NCI-H510A treated with DMSO at 0.1 percent for 48 hours (cell line): ENCODE results near the gene FBXO4.
A peak's percentile ranks its signal among the peaks of the same experiment; 100 is the strongest.
"Not testable (repeated sequence)": the region's sequence is repeated elsewhere in the genome, so short reads cannot be mapped to it uniquely, and the experiment has no call there.

Experiments used
- DNase-seq: peaks from one replicate; lab custom pipeline; 2025; lab: John Stamatoyannopoulos, UW

Gene FBXO4

GRCh38 chr5:41924526-41924871, 582 bp upstream of the FBXO4 start:
- no peak for DNase-seq

GRCh38 chr5:41925555-41925951, 472 bp downstream of the FBXO4 start:
- peak; percentile 33 for DNase-seq

GRCh38 chr5:41927604-41928003, 2.5 kb downstream of the FBXO4 start:
- DNase-seq = no peak

- DNase-seq = no peak
Observed at GRCh38 chr5:41929035-41929434, 4.0 kb downstream of the FBXO4 start.

GRCh38 chr5:41932770-41933169, 7.7 kb downstream of the FBXO4 start:
- DNase-seq = no peak

- no peak for DNase-seq
Observed at GRCh38 chr5:41935544-41935943, 10.5 kb downstream of the FBXO4 start.

- no peak for DNase-seq
Observed at GRCh38 chr5:41940641-41941040, 15.6 kb downstream of the FBXO4 start.

- not testable (repeated sequence) for DNase-seq
Observed at GRCh38 chr5:41945332-41945955, 20.4 kb downstream of the FBXO4 start.

GRCh38 chr5:41951224-41951623, 26.1 kb downstream of the FBXO4 start:
- no peak for DNase-seq

GRCh38 chr5:41954286-41954685, 29.2 kb downstream of the FBXO4 start:
- DNase-seq = no peak

- DNase-seq = no peak
Observed at GRCh38 chr5:41955432-41956024, 30.4 kb downstream of the FBXO4 start.

- no peak for DNase-seq
Observed at GRCh38 chr5:41956943-41957342, 31.9 kb downstream of the FBXO4 start.

GRCh38 chr5:41960481-41960880, 35.4 kb downstream of the FBXO4 start:
- no peak for DNase-seq

- no peak for DNase-seq
Observed at GRCh38 chr5:41961736-41962135, 36.7 kb downstream of the FBXO4 start.

- DNase-seq = no peak
Observed at GRCh38 chr5:41962491-41962890, 37.4 kb downstream of the FBXO4 start.

GRCh38 chr5:41966401-41967105, 41.5 kb downstream of the FBXO4 start:
- no peak for DNase-seq

GRCh38 chr5:41967401-41967800, 42.3 kb downstream of the FBXO4 start:
- DNase-seq = no peak

- DNase-seq = no peak
Observed at GRCh38 chr5:41968153-41968723, 43.2 kb downstream of the FBXO4 start.

- no peak for DNase-seq
Observed at GRCh38 chr5:41973087-41973486, 48.0 kb downstream of the FBXO4 start.

GRCh38 chr5:41973887-41974286, 48.8 kb downstream of the FBXO4 start:
- no peak for DNase-seq

GRCh38 chr5:41978676-41979075, 53.6 kb downstream of the FBXO4 start:
- no peak for DNase-seq

GRCh38 chr5:41980396-41980795, 55.3 kb downstream of the FBXO4 start:
- no peak for DNase-seq

- no peak for DNase-seq
Observed at GRCh38 chr5:41980870-41981269, 55.8 kb downstream of the FBXO4 start.
